HEK293 (cell line): Measurements from ENCODE around the gene IFT122.

Experiments used
- CTCF ChIA-PET: fragments of 350-600 bp; formaldehyde crosslinking; extraction: SDS; loops from one replicate; lab custom pipeline; 2021; ENCODE audit warnings: antibody characterized with exemption; lab: Yijun Ruan, JAX
- POLR2A ChIA-PET: fragments of 300-600 bp; formaldehyde crosslinking; extraction: SDS; loops from one replicate; lab custom pipeline; 2020; ENCODE audit warnings: antibody characterized with exemption, inconsistent platforms; lab: Yijun Ruan, JAX
- H3K27ac ChIP-seq: fragments of 200-500 bp; sonication (Bioruptor generic); 2 replicates; pipeline ENCODE4 v1.5.1; 2014; ENCODE audit warnings: low read depth, low read length, control low read depth, inconsistent platforms; ENCODE audit errors: extremely low read depth
- H3K36me3 ChIP-seq, 2 experiments: fragments of 200-500 bp in 1 of 2; sonication (Bioruptor generic) in 1 of 2; 1 replicate in 1 of 2; 2 replicates in 1 of 2; pipeline ENCODE4 v1.5.1; 2014 to 2017; ENCODE audit warnings: inconsistent platforms in 2 of 2, low read length in 2 of 2; ENCODE audit not compliant: control insufficient read depth in 2 of 2, insufficient read depth in 1 of 2
- H3K4me1 ChIP-seq: fragments of 200-500 bp; sonication (Bioruptor generic); 2 replicates; pipeline ENCODE4 v1.5.1; 2014; ENCODE audit warnings: mild to moderate bottlenecking, low read length, inconsistent platforms; ENCODE audit not compliant: control insufficient read depth, insufficient read depth
- H3K4me3 ChIP-seq: 2 replicates; pipeline ENCODE4 v1.5.1; 2011; ENCODE audit warnings: low read depth, mild to moderate bottlenecking, control low read depth, low read length, moderate library complexity
- H3K9me3 ChIP-seq: fragments of 200-500 bp; sonication (Bioruptor generic); 2 replicates; pipeline ENCODE4 v1.5.1; 2014; ENCODE audit warnings: low read depth, low read length, inconsistent platforms; ENCODE audit not compliant: control insufficient read depth, insufficient read depth
- BCL11A ChIP-seq: fragments of 450-650 bp; formaldehyde crosslinking; IDR thresholded peaks from 2 replicates; pipeline ENCODE4 v1.5.1; 2016; ENCODE audit warnings: low read depth, missing biosample characterization, missing genetic modification characterization
- CTCF ChIP-seq: fragments of 450-650 bp; formaldehyde crosslinking; IDR thresholded peaks from 2 replicates; pipeline ENCODE4 v1.5.1; 2016; ENCODE audit warnings: missing biosample characterization, missing genetic modification characterization
- KLF1 ChIP-seq: fragments of 450-650 bp; formaldehyde crosslinking; IDR thresholded peaks from 2 replicates; pipeline ENCODE4 v1.5.1; 2016; ENCODE audit warnings: missing biosample characterization, missing genetic modification characterization
- PBX3 ChIP-seq: sonication (generic); formaldehyde crosslinking; IDR thresholded peaks from 2 replicates; pipeline ENCODE4 v1.8.1; 2022; ENCODE audit warnings: mild to moderate bottlenecking, moderate library complexity, missing genetic modification reagents
- RBAK ChIP-seq: fragments of 450-650 bp; formaldehyde crosslinking; IDR thresholded peaks from 2 replicates; pipeline ENCODE4 v1.5.1; 2016; ENCODE audit warnings: missing biosample characterization, missing genetic modification characterization
- REPIN1 ChIP-seq: fragments of 450-650 bp; formaldehyde crosslinking; IDR thresholded peaks from 2 replicates; pipeline ENCODE4 v1.5.1; 2017; ENCODE audit warnings: missing biosample characterization, missing genetic modification characterization, low read depth
- SCRT2 ChIP-seq: fragments of 450-650 bp; formaldehyde crosslinking; IDR thresholded peaks from 2 replicates; pipeline ENCODE4 v1.5.1; 2016; ENCODE audit warnings: missing biosample characterization, missing genetic modification characterization
- ZBTB20 ChIP-seq: fragments of 450-650 bp; formaldehyde crosslinking; IDR thresholded peaks from 2 replicates; pipeline ENCODE4 v1.5.1; 2016; ENCODE audit warnings: missing biosample characterization, missing genetic modification characterization
- ZBTB8A ChIP-seq: fragments of 450-650 bp; formaldehyde crosslinking; IDR thresholded peaks from 2 replicates; pipeline ENCODE4 v1.5.1; 2016; ENCODE audit warnings: missing biosample characterization, missing genetic modification characterization
- ZNF169 ChIP-seq: fragments of 450-650 bp; formaldehyde crosslinking; IDR thresholded peaks from 2 replicates; pipeline ENCODE4 v1.5.1; 2016; ENCODE audit warnings: missing biosample characterization, missing genetic modification characterization
- ZNF19 ChIP-seq: fragments of 450-650 bp; formaldehyde crosslinking; IDR thresholded peaks from 2 replicates; pipeline ENCODE4; 2016; ENCODE audit warnings: missing biosample characterization, missing genetic modification characterization, low read depth
- ZNF23 ChIP-seq: fragments of 450-650 bp; formaldehyde crosslinking; IDR thresholded peaks from 2 replicates; pipeline ENCODE4 v1.5.1; 2016; ENCODE audit warnings: missing biosample characterization, missing genetic modification characterization, borderline replicate concordance
- ZNF274 ChIP-seq, 2 experiments: fragments of 200-500 bp in 1 of 2; fragments of 450-650 bp in 1 of 2; sonication (Bioruptor generic) in 1 of 2; formaldehyde crosslinking in 1 of 2; IDR thresholded peaks; 2 replicates each; pipeline versions ENCODE4 v1.5.1 to v1.6.1; 2014 to 2016; ENCODE audit warnings: borderline replicate concordance in 1 of 2, inconsistent platforms in 1 of 2, low read length in 1 of 2, missing biosample characterization in 1 of 2, missing genetic modification characterization in 1 of 2
- ZNF426 ChIP-seq: fragments of 450-650 bp; formaldehyde crosslinking; IDR thresholded peaks from 2 replicates; pipeline ENCODE4 v1.5.1; 2017; ENCODE audit warnings: missing biosample characterization, missing genetic modification characterization, mild to moderate bottlenecking, inconsistent platforms, moderate library complexity
- ZNF610 ChIP-seq: fragments of 450-650 bp; formaldehyde crosslinking; IDR thresholded peaks from 2 replicates; pipeline ENCODE4 v1.5.1; 2016; ENCODE audit warnings: missing biosample characterization, missing genetic modification characterization, borderline replicate concordance
- ZNF658 ChIP-seq: fragments of 450-650 bp; formaldehyde crosslinking; IDR thresholded peaks from 2 replicates; pipeline ENCODE4; 2016; ENCODE audit warnings: missing biosample characterization, missing genetic modification characterization
- ZSCAN4 ChIP-seq: fragments of 450-650 bp; formaldehyde crosslinking; IDR thresholded peaks from 2 replicates; pipeline ENCODE4 v1.5.1; 2017; ENCODE audit warnings: missing biosample characterization, missing genetic modification characterization
- TF ChIP-seq, protein P1 (sequence below): fragments of 450-650 bp; formaldehyde crosslinking; IDR thresholded peaks from 2 replicates; pipeline ENCODE4 v1.5.1; 2016; ENCODE audit warnings: missing biosample characterization, missing genetic modification characterization, borderline replicate concordance

IFT122 gene

DNA sequence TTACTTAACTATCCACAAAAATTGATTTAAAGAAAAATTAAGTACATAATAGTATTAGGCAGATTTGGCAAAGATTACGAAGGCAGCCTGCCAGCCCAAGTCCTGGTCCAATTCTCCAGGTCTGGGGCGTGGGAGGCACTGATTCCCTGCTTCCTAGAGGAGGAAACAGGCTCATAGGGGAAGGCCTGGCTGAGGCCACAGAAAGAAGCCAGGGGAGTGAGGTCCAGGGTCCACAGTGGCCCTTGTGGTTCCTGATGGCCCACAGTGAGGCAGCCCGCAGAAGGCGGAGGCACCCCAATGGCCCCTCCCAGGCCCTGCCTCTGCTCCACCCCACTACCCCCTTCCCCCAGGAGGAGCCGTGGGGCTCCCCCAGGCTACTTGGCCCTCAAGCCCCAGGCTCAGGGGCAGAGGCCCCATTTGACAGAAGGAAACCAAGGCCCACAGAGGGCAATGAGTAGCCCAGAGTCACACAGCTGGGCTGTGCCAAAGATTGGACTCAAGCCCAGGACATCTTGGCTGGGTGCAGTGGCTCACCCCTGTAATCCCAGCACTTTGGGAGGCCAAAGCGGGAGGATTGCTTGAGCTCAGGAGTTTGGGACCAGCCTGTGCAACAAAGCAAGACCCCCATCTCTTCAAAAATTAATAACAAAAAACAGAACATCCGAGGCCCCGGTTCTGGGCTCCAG, 124.0 kb downstream of the IFT122 start (continued):
- TF ChIP-seq BCL11A (no peak), ZNF274 (IDR thresholded peaks at IDR 0.05; ENCODE audit: low read length) (no peak), ZNF274 (tag by site-specific recombination; IDR thresholded peaks at IDR 0.05; ENCODE audit: borderline replicate concordance) (no peak)

DNA sequence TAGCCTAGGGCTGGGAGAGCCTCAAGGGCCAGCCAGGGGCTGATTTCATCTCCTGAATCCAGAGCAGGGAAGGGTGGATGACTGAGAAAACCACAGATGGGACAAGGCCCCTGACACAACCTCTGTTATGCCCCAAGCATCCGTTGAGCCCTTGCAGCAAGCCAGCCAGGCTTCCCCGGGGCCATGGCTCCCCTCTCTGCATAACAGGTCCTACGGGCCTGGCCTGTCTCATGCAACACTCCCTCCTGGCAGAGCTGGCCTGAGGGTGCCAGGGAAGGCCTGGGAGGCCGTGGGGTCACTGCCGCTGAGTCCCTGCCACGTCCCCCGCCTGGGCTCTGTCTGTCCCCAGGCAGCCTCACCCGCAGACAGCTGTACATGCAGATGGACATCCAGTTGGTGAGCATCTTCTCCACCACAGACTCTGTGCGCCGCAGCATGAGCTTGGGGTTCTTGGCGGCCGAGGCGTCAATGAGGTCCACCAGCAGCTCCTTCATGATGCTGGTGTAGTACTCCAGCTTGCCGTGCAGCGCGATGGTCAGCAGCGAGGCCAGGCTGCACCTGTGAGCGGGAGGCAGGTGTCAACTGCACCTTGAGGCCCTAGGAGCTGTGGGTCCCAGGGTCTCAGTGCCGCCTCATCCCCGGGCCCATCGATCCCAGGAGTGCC, 125.1 kb downstream of the IFT122 start:
- ChIA-PET POLR2A (no interaction called here), CTCF (interaction anchor here (0.8 kb wide), 1 partner anchor 427 kb away, joined by 4 read pairs; no protein-coding TSS in a partner anchor)
- Histone ChIP-seq H3K4me3 (no peak overlapping the region), H3K9me3 (no peaks in the 10 kb centered on the region)
- TF ChIP-seq ZNF169 (tag by site-specific recombination) (no peak), ZNF426 (tag by site-specific recombination) (no peak), REPIN1 (tag by site-specific recombination) (no peak), KLF1 (tag by site-specific recombination) (no peak), RBAK (tag by site-specific recombination) (no peak), ZBTB20 (tag by site-specific recombination) (no peak), ZNF23 (tag by site-specific recombination) (no peak)
- TF ChIP-seq, protein P1, sequence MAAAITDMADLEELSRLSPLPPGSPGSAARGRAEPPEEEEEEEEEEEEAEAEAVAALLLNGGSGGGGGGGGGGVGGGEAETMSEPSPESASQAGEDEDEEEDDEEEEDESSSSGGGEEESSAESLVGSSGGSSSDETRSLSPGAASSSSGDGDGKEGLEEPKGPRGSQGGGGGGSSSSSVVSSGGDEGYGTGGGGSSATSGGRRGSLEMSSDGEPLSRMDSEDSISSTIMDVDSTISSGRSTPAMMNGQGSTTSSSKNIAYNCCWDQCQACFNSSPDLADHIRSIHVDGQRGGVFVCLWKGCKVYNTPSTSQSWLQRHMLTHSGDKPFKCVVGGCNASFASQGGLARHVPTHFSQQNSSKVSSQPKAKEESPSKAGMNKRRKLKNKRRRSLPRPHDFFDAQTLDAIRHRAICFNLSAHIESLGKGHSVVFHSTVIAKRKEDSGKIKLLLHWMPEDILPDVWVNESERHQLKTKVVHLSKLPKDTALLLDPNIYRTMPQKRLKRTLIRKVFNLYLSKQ (tag by site-specific recombination) = no peak
- TF ChIP-seq, all 188 proteins: peak for 0
- Histone ChIP-seq H3K4me1 (no peaks in the 10 kb centered on the region), H3K36me3 (peaks cover 0 to 34% of the 10 kb centered on the region in 2 experiments; a peak in 2 of 3 replicates), H3K27ac (no peak overlapping the region)

GRCh38 chr3:129565902-129566301, 125.9 kb downstream of the IFT122 start:
- TF ChIP-seq CTCF (tag by site-specific recombination) (no peak), SCRT2 (tag by site-specific recombination) (0 out of 2 replicates have a peak, but pooled peaks have one; percentile 12)
- H3K4me3 ChIP-seq = no peak overlapping the region
- H3K4me1 ChIP-seq = no peaks in the 10 kb centered on the region
- H3K36me3 ChIP-seq = peaks cover 0 to 38% of the 10 kb centered on the region in 2 experiments; a peak in 2 of 3 replicates
- ChIA-PET CTCF (interaction anchor here (0.6 to 1.6 kb wide), 2 partner anchors 76 to 368 kb away, joined by 3 to 6 read pairs; no protein-coding TSS in a partner anchor), POLR2A (no interaction called here)
- H3K9me3 ChIP-seq = no peaks in the 10 kb centered on the region
- H3K27ac ChIP-seq = no peak overlapping the region

GRCh38 chr3:129567176-129567705, 127.2 kb downstream of the IFT122 start:
- H3K4me1 ChIP-seq = no peaks in the 10 kb centered on the region
- H3K36me3 ChIP-seq = peaks cover 0 to 35% of the 10 kb centered on the region in 2 experiments; a peak in 2 of 3 replicates
- POLR2A ChIA-PET = no interaction called here
- H3K27ac ChIP-seq = no peak overlapping the region
- no peaks in the 10 kb centered on the region for H3K9me3 ChIP-seq
- CTCF ChIA-PET = interaction anchor here (0.6 to 1.6 kb wide), 2 partner anchors 77 to 450 kb away, joined by 3 to 6 read pairs; no protein-coding TSS in a partner anchor
- no peak overlapping the region for H3K4me3 ChIP-seq
- TF ChIP-seq ZNF19 (no peak), ZNF610 (no peak), ZNF274 (IDR thresholded peaks at IDR 0.05; ENCODE audit: low read length) (no peak), ZNF274 (tag by site-specific recombination; IDR thresholded peaks at IDR 0.05; ENCODE audit: borderline replicate concordance) (no peak), ZSCAN4 (no peak), ZNF658 (tag by site-specific recombination) (no peak), PBX3 (no peak), ZBTB8A (tag by site-specific recombination) (no peak), CTCF (tag by site-specific recombination) (no peak)
